IMR-90 (cell line): ENCODE results near the gene LUC7L2. TPM values are rescaled to one million over a fixed set of nuclear protein-coding genes. Genes with fewer than 3 reads are reported as not detected.

Experiments
- ATAC-seq: fragments of 200-7000 bp; cut with Tn5 transposase; 2 replicates; pipeline ENCODE4 v1.9.1; 2020; ENCODE audit warnings: low read depth, mild to moderate bottlenecking, moderate library complexity
- BruUV-seq: library from RNA; stranded (reverse); fragments of 400-500 nt; replicated peaks from 2 replicates; lab custom pipeline; 2021; lab: Mats Ljungman, UMichigan
- CTCF ChIA-PET: fragments of 300-600 bp; formaldehyde crosslinking; extraction: SDS; loops from one replicate; lab custom pipeline; 2021; ENCODE audit warnings: antibody characterized with exemption; lab: Yijun Ruan, JAX
- POLR2A ChIA-PET: fragments of 300-600 bp; sonication (Branson Sonifier 250); formaldehyde crosslinking; loops from one replicate; lab custom pipeline; 2022; ENCODE audit warnings: antibody characterized with exemption; ENCODE audit not compliant: unreplicated experiment; lab: Charles Lee
- DNase-seq: peaks from one replicate; pipeline ENCODE4 v3.0.0; 2013
- H2AFZ ChIP-seq: replicated peaks from 2 replicates; pipeline ENCODE3; 2013; ENCODE audit warnings: low read length, mild to moderate bottlenecking; ENCODE audit not compliant: poor library complexity
- H2AK5ac ChIP-seq: 2 replicates; pipeline ENCODE4 v1.6.1; 2013; ENCODE audit warnings: low read depth, low read length, inconsistent platforms
- H2AK9ac ChIP-seq: replicated peaks from 2 replicates; pipeline ENCODE3; 2013; ENCODE audit warnings: mild to moderate bottlenecking, low read depth, low read length, moderate library complexity; ENCODE audit not compliant: poor library complexity
- H2BK120ac ChIP-seq: 2 replicates; pipeline ENCODE4 v1.6.1; 2013; ENCODE audit warnings: low read depth, low read length, inconsistent platforms
- H2BK15ac ChIP-seq: 3 replicates; pipeline ENCODE4 v1.6.1; 2013; ENCODE audit warnings: low read depth, low read length, inconsistent platforms
- H2BK20ac ChIP-seq: 2 replicates; pipeline ENCODE4 v1.6.1; 2013; ENCODE audit warnings: low read depth, mild to moderate bottlenecking, inconsistent platforms, low read length, moderate library complexity
- H2BK5ac ChIP-seq: 2 replicates; pipeline ENCODE4 v1.6.1; 2013; ENCODE audit warnings: mild to moderate bottlenecking, low read depth, low read length, inconsistent platforms; ENCODE audit not compliant: poor library complexity, severe bottlenecking
- H3K14ac ChIP-seq: replicated peaks from 2 replicates; pipeline ENCODE4 v1.6.1; 2013; ENCODE audit warnings: low read depth, low read length, inconsistent platforms
- H3K18ac ChIP-seq: 2 replicates; pipeline ENCODE4 v1.6.1; 2013; ENCODE audit warnings: low read depth, low read length, control low read depth
- H3K23ac ChIP-seq: 2 replicates; pipeline ENCODE4 v1.6.1; 2013; ENCODE audit warnings: low read depth, low read length, inconsistent platforms
- H3K27ac ChIP-seq: 2 replicates; pipeline ENCODE4 v1.5.1; 2013; ENCODE audit warnings: mild to moderate bottlenecking, control low read depth, low read length; ENCODE audit not compliant: insufficient read depth
- H3K27me3 ChIP-seq: 2 replicates; pipeline ENCODE4 v1.6.1; 2013; ENCODE audit warnings: low read length; ENCODE audit not compliant: control insufficient read depth, insufficient read depth
- H3K36me3 ChIP-seq: 2 replicates; pipeline ENCODE4 v1.6.1; 2013; ENCODE audit warnings: low read length, mixed read lengths; ENCODE audit not compliant: control insufficient read depth, insufficient read depth
- H3K4ac ChIP-seq: 2 replicates; pipeline ENCODE4 v1.6.1; 2013; ENCODE audit warnings: low read depth, low read length, inconsistent platforms
- H3K4me1 ChIP-seq: 2 replicates; pipeline ENCODE4 v1.6.1; 2013; ENCODE audit warnings: low read length, mixed read lengths; ENCODE audit not compliant: control insufficient read depth, insufficient read depth
- H3K4me2 ChIP-seq: 2 replicates; pipeline ENCODE4 v1.6.1; 2013; ENCODE audit warnings: low read depth, mild to moderate bottlenecking, control low read depth, low read length, moderate library complexity
- H3K4me3 ChIP-seq: 2 replicates; pipeline ENCODE4 v1.5.1; 2013; ENCODE audit warnings: low read depth, mild to moderate bottlenecking, control low read depth, low read length, moderate library complexity; ENCODE audit not compliant: insufficient read depth
- H3K56ac ChIP-seq: 2 replicates; pipeline ENCODE4 v1.6.1; 2013; ENCODE audit warnings: low read length, inconsistent platforms; ENCODE audit not compliant: insufficient read depth; ENCODE audit errors: extremely low read depth
- H3K79me1 ChIP-seq, 2 experiments: 2 replicates each; pipeline ENCODE4 v1.6.1; 2013; ENCODE audit warnings: low read length in 2 of 2, inconsistent platforms in 1 of 2, low read depth in 1 of 2
- H3K9ac ChIP-seq: 2 replicates; pipeline ENCODE4 v1.6.1; 2013; ENCODE audit warnings: low read depth, low read length, control low read depth
- H3K9me1 ChIP-seq: 2 replicates; pipeline ENCODE4 v1.6.1; 2013; ENCODE audit warnings: low read length, inconsistent platforms; ENCODE audit not compliant: insufficient read depth
- H3K9me3 ChIP-seq: 2 replicates; pipeline ENCODE4 v1.6.1; 2013; ENCODE audit warnings: low read length; ENCODE audit not compliant: control insufficient read depth, insufficient read depth
- H4K20me1 ChIP-seq: 2 replicates; pipeline ENCODE4 v1.6.1; 2013; ENCODE audit warnings: low read length, inconsistent platforms; ENCODE audit not compliant: insufficient read depth
- H4K5ac ChIP-seq: 2 replicates; pipeline ENCODE4 v1.6.1; 2013; ENCODE audit warnings: mild to moderate bottlenecking, low read depth, low read length, control low read depth
- H4K8ac ChIP-seq, 2 experiments: 2 replicates each; pipeline ENCODE4 v1.6.1; 2013; ENCODE audit warnings: low read depth in 2 of 2, low read length in 2 of 2, control low read depth in 1 of 2, inconsistent platforms in 1 of 2
- H4K91ac ChIP-seq: 2 replicates; pipeline ENCODE4 v1.6.1; 2013; ENCODE audit warnings: low read depth, low read length, inconsistent platforms; ENCODE audit not compliant: insufficient read depth
- BHLHE40 ChIP-seq: fragments of 150-350 bp; IDR thresholded peaks from 2 replicates; pipeline ENCODE4 v1.6.1; 2016; ENCODE audit warnings: mild to moderate bottlenecking, low read depth, low read length
- CEBPB ChIP-seq: IDR thresholded peaks from 2 replicates; pipeline ENCODE4 v1.6.1; 2012; ENCODE audit warnings: low read depth, low read length, improper control_type of control experiment
- CHD1 ChIP-seq: IDR thresholded peaks from 2 replicates; pipeline ENCODE4 v1.6.1; 2012; ENCODE audit warnings: low read depth, low read length, improper control_type of control experiment
- FOS ChIP-seq: fragments of 150-350 bp; IDR thresholded peaks from 2 replicates; pipeline ENCODE4 v1.6.1; 2016; ENCODE audit warnings: low read depth, low read length
- MAFK ChIP-seq: IDR thresholded peaks from 2 replicates; pipeline ENCODE4 v1.6.1; 2012; ENCODE audit warnings: low read depth, low read length, improper control_type of control experiment
- MAZ ChIP-seq: IDR thresholded peaks from 2 replicates; pipeline ENCODE4 v1.6.1; 2012; ENCODE audit warnings: low read depth, mild to moderate bottlenecking, low read length, improper control_type of control experiment, moderate library complexity, borderline replicate concordance
- MXI1 ChIP-seq: IDR thresholded peaks from 2 replicates; pipeline ENCODE4 v1.6.1; 2012; ENCODE audit warnings: low read depth, mild to moderate bottlenecking, low read length, moderate library complexity, borderline replicate concordance
- NFE2L2 ChIP-seq: fragments of 150-350 bp; IDR thresholded peaks from 2 replicates; pipeline ENCODE4 v1.6.1; 2016; ENCODE audit warnings: low read depth, mild to moderate bottlenecking, low read length
- POLR2A ChIP-seq: IDR thresholded peaks from 2 replicates; pipeline ENCODE4 v1.6.1; 2012; ENCODE audit warnings: mild to moderate bottlenecking, low read depth, low read length
- RAD21 ChIP-seq: IDR thresholded peaks from 2 replicates; pipeline ENCODE4 v1.6.1; 2012; ENCODE audit warnings: low read length, improper control_type of control experiment
- RCOR1 ChIP-seq: IDR thresholded peaks from 2 replicates; pipeline ENCODE4 v1.6.1; 2012; ENCODE audit warnings: mild to moderate bottlenecking, low read length, improper control_type of control experiment; ENCODE audit not compliant: insufficient replicate concordance
- RFX5 ChIP-seq: IDR thresholded peaks from 2 replicates; pipeline ENCODE4 v1.8.0; 2012; ENCODE audit warnings: low read depth, mild to moderate bottlenecking, low read length, moderate library complexity
- SMC3 ChIP-seq: fragments of 150-350 bp; IDR thresholded peaks from 2 replicates; pipeline ENCODE4 v1.6.1; 2016; ENCODE audit warnings: low read depth, mild to moderate bottlenecking, antibody characterized with exemption, low read length, moderate library complexity
- WGBS, 2 experiments: methylation state at CpG; one replicate each; pipeline versions ENCODE4 v1.1.5 to v1.1.7; 2013; ENCODE audit warnings: missing lambda C conversion rate in 2 of 2; ENCODE audit not compliant: insufficient read length in 1 of 2; ENCODE audit errors: extremely low coverage in 2 of 2; 5-methylcytosine and 5-hydroxymethylcytosine counted together
- dilution Hi-C: fragments of 300-500 bp; cut with HindIII; formaldehyde crosslinking; loops from one replicate; pipeline ENCODE4 v1.14.3; 2018; ENCODE audit warnings: low sequenced_read_pairs; ENCODE audit not compliant: unreplicated experiment
- in situ Hi-C: fragments of 300-500 bp; cut with MboI; formaldehyde crosslinking; loops from 3 replicates; pipeline ENCODE4 v1.14.3; 2019; ENCODE audit warnings: low sequenced_read_pairs, inconsistent platforms, mixed read lengths
- intact Hi-C: fragments of 100-400 bp; cut with micrococcal nuclease; formaldehyde crosslinking; loops from 2 replicates; pipeline ENCODE4 v1.10.0; 2022
- polyA plus RNA-seq, 3 experiments: library from polyadenylated mRNA; depleted of rRNA; stranded (reverse); fragments of >200 nt; gene quantifications; 2 replicates each; pipeline ENCODE4 v1.2.3, GENCODE V29; 2012; ENCODE audit warnings: low replicate concordance in 1 of 3
- total RNA-seq: library from RNA; depleted of rRNA; stranded (reverse); fragments of >200 nt; gene quantifications from 2 replicates; pipeline ENCODE4 v1.2.3, GENCODE V29; 2012
- TF ChIP-seq, protein P1 (sequence below): fragments of 150-350 bp; IDR thresholded peaks from 2 replicates; pipeline ENCODE4 v1.6.1; 2017; ENCODE audit warnings: mild to moderate bottlenecking, antibody characterized with exemption, low read length, low read depth
- TF ChIP-seq, protein P2 (sequence below): fragments of 150-350 bp; IDR thresholded peaks from 2 replicates; pipeline ENCODE4 v1.6.1; 2016; ENCODE audit warnings: low read depth, mild to moderate bottlenecking, low read length, moderate library complexity, borderline replicate concordance
- TF ChIP-seq, protein P3 (sequence below): conservative IDR thresholded peaks from 2 replicates; pipeline ENCODE4 v1.5.1; 2012; ENCODE audit warnings: mild to moderate bottlenecking, low read depth, low read length, improper control_type of control experiment

Gene LUC7L2
- total and polyA plus RNA-seq, 2 of the 4 experiments (the other 2 are of a cell fraction): 14.9 to 31.8 TPM

DNA sequence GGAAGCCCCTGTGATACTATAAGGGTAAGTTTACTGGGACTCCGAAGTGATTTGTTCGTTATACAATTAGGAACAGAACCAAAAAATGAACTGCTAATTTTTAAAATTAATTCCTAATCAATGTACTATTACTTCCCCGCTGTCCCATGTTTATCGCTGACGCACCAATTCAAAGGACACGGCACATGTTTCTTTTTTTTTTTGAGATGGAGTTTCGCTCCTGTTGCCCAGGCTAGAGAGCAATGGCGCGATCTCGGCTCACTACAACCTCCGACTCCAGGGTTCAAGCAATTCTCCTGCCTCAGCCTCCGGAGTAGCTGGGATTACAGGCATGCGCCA lies 20.0 kb upstream of the LUC7L2 start:
- in situ Hi-C loops: no loop called here
- H4K8ac ChIP-seq: peak overlapping the region; percentile 61 to 85; a peak in 3 of 4 replicates

More for the DNA sequence above, 20.0 kb upstream of the LUC7L2 start:
- H4K20me1 ChIP-seq: no peaks in the 10 kb centered on the region; the same call in 1 of the 2 replicates
- ATAC-seq: no peak
- no peak overlapping the region for H3K14ac ChIP-seq
- H3K56ac ChIP-seq: no peak overlapping the region
- 0 out of 2 replicates have a peak overlapping the region, but pooled peaks have one; percentile 47 for H3K27ac ChIP-seq
- no TSS peak for BruUV-seq
- no peak overlapping the region for H2BK15ac ChIP-seq
- no peak overlapping the region for H4K91ac ChIP-seq
- peak overlapping the region; percentile 3 for H4K5ac ChIP-seq
- no peak for DNase-seq
- no peak overlapping the region for H2AK5ac ChIP-seq
- H3K36me3 ChIP-seq: no peaks in the 10 kb centered on the region
- no peak overlapping the region for H2BK120ac ChIP-seq
- no peaks in the 10 kb centered on the region for H3K9me3 ChIP-seq
- H3K9me1 ChIP-seq: no peaks in the 10 kb centered on the region
- H3K23ac ChIP-seq: no peak overlapping the region
- no peak overlapping the region for H3K9ac ChIP-seq
- peaks cover 7 to 19% of the 10 kb centered on the region in 2 experiments for H3K79me1 ChIP-seq
- H2AK9ac ChIP-seq: no peak overlapping the region
- peak overlapping the region; percentile 99 for H2AFZ ChIP-seq
- H2BK5ac ChIP-seq: no peak overlapping the region
- no peak overlapping the region for H2BK20ac ChIP-seq
- 67% methylated on average over 3 of the region's 13 CpGs; no CpG with 5 or more reads in 1 of the 2 experiments for WGBS, 2 experiments
- intact Hi-C loops (loop anchor here (5.0 kb wide), 1 partner anchor 663 kb away; no protein-coding TSS in a partner anchor), dilution Hi-C loops (no loop called here)
- no peak overlapping the region for H3K4ac ChIP-seq
- no peaks in the 10 kb centered on the region for H3K27me3 ChIP-seq
- H3K18ac ChIP-seq: no peak overlapping the region
- no peaks in the 10 kb centered on the region; the same call in 1 of the 2 replicates for H3K4me1 ChIP-seq
- TF ChIP-seq CHD1 (no peak), RCOR1 (no peak), RFX5 (no peak), NFE2L2 (no peak), BHLHE40 (no peak), SMC3 (no peak), MAZ (no peak), CEBPB (no peak), RAD21 (no peak), FOS (no peak), POLR2A (no peak), MXI1 (no peak), MAFK (no peak)
- TF ChIP-seq, protein P1, sequence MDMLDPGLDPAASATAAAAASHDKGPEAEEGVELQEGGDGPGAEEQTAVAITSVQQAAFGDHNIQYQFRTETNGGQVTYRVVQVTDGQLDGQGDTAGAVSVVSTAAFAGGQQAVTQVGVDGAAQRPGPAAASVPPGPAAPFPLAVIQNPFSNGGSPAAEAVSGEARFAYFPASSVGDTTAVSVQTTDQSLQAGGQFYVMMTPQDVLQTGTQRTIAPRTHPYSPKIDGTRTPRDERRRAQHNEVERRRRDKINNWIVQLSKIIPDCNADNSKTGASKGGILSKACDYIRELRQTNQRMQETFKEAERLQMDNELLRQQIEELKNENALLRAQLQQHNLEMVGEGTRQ: no peak
- TF ChIP-seq, protein P2, sequence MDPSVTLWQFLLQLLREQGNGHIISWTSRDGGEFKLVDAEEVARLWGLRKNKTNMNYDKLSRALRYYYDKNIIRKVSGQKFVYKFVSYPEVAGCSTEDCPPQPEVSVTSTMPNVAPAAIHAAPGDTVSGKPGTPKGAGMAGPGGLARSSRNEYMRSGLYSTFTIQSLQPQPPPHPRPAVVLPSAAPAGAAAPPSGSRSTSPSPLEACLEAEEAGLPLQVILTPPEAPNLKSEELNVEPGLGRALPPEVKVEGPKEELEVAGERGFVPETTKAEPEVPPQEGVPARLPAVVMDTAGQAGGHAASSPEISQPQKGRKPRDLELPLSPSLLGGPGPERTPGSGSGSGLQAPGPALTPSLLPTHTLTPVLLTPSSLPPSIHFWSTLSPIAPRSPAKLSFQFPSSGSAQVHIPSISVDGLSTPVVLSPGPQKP: no peak
- TF ChIP-seq, protein P3, sequence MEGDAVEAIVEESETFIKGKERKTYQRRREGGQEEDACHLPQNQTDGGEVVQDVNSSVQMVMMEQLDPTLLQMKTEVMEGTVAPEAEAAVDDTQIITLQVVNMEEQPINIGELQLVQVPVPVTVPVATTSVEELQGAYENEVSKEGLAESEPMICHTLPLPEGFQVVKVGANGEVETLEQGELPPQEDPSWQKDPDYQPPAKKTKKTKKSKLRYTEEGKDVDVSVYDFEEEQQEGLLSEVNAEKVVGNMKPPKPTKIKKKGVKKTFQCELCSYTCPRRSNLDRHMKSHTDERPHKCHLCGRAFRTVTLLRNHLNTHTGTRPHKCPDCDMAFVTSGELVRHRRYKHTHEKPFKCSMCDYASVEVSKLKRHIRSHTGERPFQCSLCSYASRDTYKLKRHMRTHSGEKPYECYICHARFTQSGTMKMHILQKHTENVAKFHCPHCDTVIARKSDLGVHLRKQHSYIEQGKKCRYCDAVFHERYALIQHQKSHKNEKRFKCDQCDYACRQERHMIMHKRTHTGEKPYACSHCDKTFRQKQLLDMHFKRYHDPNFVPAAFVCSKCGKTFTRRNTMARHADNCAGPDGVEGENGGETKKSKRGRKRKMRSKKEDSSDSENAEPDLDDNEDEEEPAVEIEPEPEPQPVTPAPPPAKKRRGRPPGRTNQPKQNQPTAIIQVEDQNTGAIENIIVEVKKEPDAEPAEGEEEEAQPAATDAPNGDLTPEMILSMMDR: no peak
- POLR2A ChIA-PET: interaction anchor here (0.6 kb wide), 1 partner anchor 14 kb away, joined by 3 read pairs; no protein-coding TSS in a partner anchor
- CTCF ChIA-PET: no interaction called here
- H3K4me3 ChIP-seq: peak overlapping the region; percentile 64
- H3K4me2 ChIP-seq: no peak overlapping the region
